Effector memory CD8-positive, alpha-beta T cell (primary cell): ENCODE measurements around the gene IFT52.

ENCODE experiments used
- ATAC-seq: fragments of 150-1000 bp; cut with Tn5 transposase; replicated peaks from 2 replicates; pipeline ENCODE4 v1.10.0; 2021; ENCODE audit warnings: mild to moderate bottlenecking, moderate library complexity
- DNase-seq, 3 experiments: peaks; one replicate each; pipeline ENCODE4 v3.0.0; 2021
- H3K27ac Mint-ChIP-seq, 2 donors: one replicate each; pipeline ENCODE4 v1.8.0; 2022; ENCODE audit warnings: mild to moderate bottlenecking in 2 of 2, mixed read lengths in 2 of 2, moderate library complexity in 2 of 2
- H3K27me3 Mint-ChIP-seq, 2 donors: one replicate each; pipeline ENCODE4 v1.8.0; 2022; ENCODE audit warnings: mixed read lengths in 2 of 2
- H3K36me3 Mint-ChIP-seq: one replicate; pipeline ENCODE4 v1.8.0; 2022; ENCODE audit warnings: mild to moderate bottlenecking, moderate library complexity, mixed read lengths; ENCODE audit not compliant: insufficient read depth
- H3K4me1 Mint-ChIP-seq, 2 donors: one replicate each; pipeline ENCODE4 v1.8.0; 2022; ENCODE audit warnings: low read depth in 2 of 2, mixed read lengths in 2 of 2
- H3K4me3 Mint-ChIP-seq, 2 donors: one replicate each; pipeline ENCODE4 v1.8.0; 2022; ENCODE audit warnings: mild to moderate bottlenecking in 2 of 2, mixed read lengths in 2 of 2, moderate library complexity in 2 of 2
- H3K9me3 Mint-ChIP-seq, 2 donors: one replicate each; pipeline ENCODE4 v1.8.0; 2022; ENCODE audit warnings: mixed read lengths in 2 of 2

The IFT52 gene

DNA sequence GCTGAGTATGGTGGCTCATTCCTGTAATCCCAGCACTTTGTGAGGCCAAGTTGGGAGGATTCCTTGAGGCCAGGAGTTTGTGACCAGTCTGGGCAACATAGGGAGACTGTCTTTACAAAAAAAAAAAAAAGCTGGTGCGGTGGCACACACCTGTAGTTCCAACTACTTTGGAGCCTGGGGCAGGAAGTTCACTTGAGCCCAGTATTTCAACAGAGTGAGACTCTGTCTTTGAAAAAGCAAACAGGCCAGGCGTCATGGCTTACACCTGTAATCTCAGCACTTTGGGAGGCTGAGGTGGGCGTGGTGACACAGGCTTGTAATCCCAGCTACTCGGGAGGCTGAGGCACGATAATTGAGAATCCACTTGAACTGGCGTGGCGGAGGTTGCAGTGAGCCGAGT lies 104.8 kb downstream of the IFT52 start:
- no peaks in the 10 kb centered on the region for H3K36me3 Mint-ChIP-seq
- H3K4me1 Mint-ChIP-seq, result peaks cover 7 to 12% of the 10 kb centered on the region in 2 donors

More for the DNA sequence above, 104.8 kb downstream of the IFT52 start:
- no peaks in the 10 kb centered on the region for H3K27me3 Mint-ChIP-seq
- no peak for ATAC-seq
- H3K27ac Mint-ChIP-seq, result no peak overlapping the region
- no peak overlapping the region for H3K4me3 Mint-ChIP-seq
- no peak for DNase-seq
- no peaks in the 10 kb centered on the region for H3K9me3 Mint-ChIP-seq
